Fibroblast of lung (primary cell): ENCODE measurements around the gene OXSR1. TPM values are rescaled to one million over a fixed set of nuclear protein-coding genes. Genes with fewer than 3 reads are reported as not detected.

ENCODE experiments used
- DNase-seq, 2 donors: peaks; one replicate each; pipeline versions ENCODE4 v3.0.0 to v3.0.0-alpha.2; 2010; ENCODE audit warnings: low read depth in 2 of 2
- H2AFZ ChIP-seq: 2 replicates; pipeline ENCODE4 v1.5.1; 2012; ENCODE audit warnings: low read length, control low read depth, inconsistent platforms
- H3K27ac ChIP-seq: 2 replicates; pipeline ENCODE4 v1.5.1; 2011; ENCODE audit warnings: low read length, control low read depth; ENCODE audit not compliant: insufficient read depth
- H3K27me3 ChIP-seq: 2 replicates; pipeline ENCODE4 v1.5.1; 2011; ENCODE audit warnings: mild to moderate bottlenecking, low read length; ENCODE audit not compliant: control insufficient read depth, insufficient read depth
- H3K36me3 ChIP-seq: 2 replicates; pipeline ENCODE4 v1.5.1; 2011; ENCODE audit warnings: low read length; ENCODE audit not compliant: control insufficient read depth, insufficient read depth
- H3K4me1 ChIP-seq: 2 replicates; pipeline ENCODE4 v1.5.1; 2011; ENCODE audit warnings: low read length; ENCODE audit not compliant: control insufficient read depth, insufficient read depth; ENCODE audit errors: extremely low read depth
- H3K4me2 ChIP-seq: 2 replicates; pipeline ENCODE4 v1.5.1; 2011; ENCODE audit warnings: low read length, control low read depth; ENCODE audit not compliant: insufficient read depth; ENCODE audit errors: extremely low read depth
- H3K4me3 ChIP-seq, 4 experiments: fragments of 200-600 bp in 1 of 4; sonication (generic) in 1 of 4; replicated peaks in 1 of 4; 2 replicates each; pipeline ENCODE4 v1.5.1; 2011 to 2016; ENCODE audit warnings: low read length in 4 of 4, low read depth in 3 of 4, mild to moderate bottlenecking in 3 of 4, control low read depth in 2 of 4, inconsistent platforms in 1 of 4, mixed read lengths in 1 of 4; ENCODE audit not compliant: insufficient read depth in 1 of 4; ENCODE audit errors: control extremely low read depth in 1 of 4
- H3K79me2 ChIP-seq: 2 replicates; pipeline ENCODE4 v1.5.1; 2012; ENCODE audit warnings: mild to moderate bottlenecking, low read length, inconsistent platforms; ENCODE audit not compliant: control insufficient read depth, insufficient read depth
- H3K9ac ChIP-seq: 2 replicates; pipeline ENCODE4 v1.5.1; 2011; ENCODE audit warnings: mild to moderate bottlenecking, low read length, control low read depth; ENCODE audit not compliant: insufficient read depth
- H3K9me3 ChIP-seq: 2 replicates; pipeline ENCODE4 v1.5.1; 2012; ENCODE audit warnings: low read depth, low read length; ENCODE audit not compliant: control insufficient read depth, insufficient read depth
- H4K20me1 ChIP-seq: 2 replicates; pipeline ENCODE4 v1.5.1; 2011; ENCODE audit warnings: low read length; ENCODE audit not compliant: control insufficient read depth, insufficient read depth; ENCODE audit errors: extremely low read depth
- EZH2 ChIP-seq: IDR thresholded peaks from 2 replicates; pipeline ENCODE4 v1.5.1; 2012; ENCODE audit warnings: low read length, control low read depth, mild to moderate bottlenecking; ENCODE audit errors: missing control alignments
- polyA plus RNA-seq, 2 donors: library from polyadenylated mRNA; depleted of rRNA in 1 of 2; stranded (reverse) in 1 of 2; unstranded in 1 of 2; fragments of >200 nt; gene quantifications; 2 replicates each; pipeline ENCODE4 v1.2.1, GENCODE V29; 2011 to 2012; ENCODE audit warnings: missing spikeins in 1 of 2
- total RNA-seq: library from RNA; depleted of rRNA; stranded (reverse); fragments of >200 nt; gene quantifications from 2 replicates; pipeline ENCODE4 v1.2.1, GENCODE V29; 2014
- TF ChIP-seq, protein P1 (sequence below), 2 donors: IDR thresholded peaks in 1 of 2; conservative IDR thresholded peaks in 1 of 2; 1 replicate in 1 of 2; 2 replicates in 1 of 2; pipeline ENCODE4 v1.5.1; 2011 to 2012; ENCODE audit warnings: low read length in 2 of 2, control low read depth in 1 of 2, inconsistent platforms in 1 of 2, low read depth in 1 of 2, mild to moderate bottlenecking in 1 of 2

OXSR1 gene
- total and polyA plus RNA-seq, 2 donors (not counting 1 experiment from before 2014, with no cell fraction given): 32.7 to 45.2 TPM

GRCh38 chr3:38127611-38128302 is 37.6 kb upstream of the OXSR1 start:
- H3K4me2 ChIP-seq: no peak overlapping the region
- H3K36me3 ChIP-seq: peaks cover 21% of the 10 kb centered on the region
- no peak overlapping the region for H3K4me3 ChIP-seq
- H3K27ac ChIP-seq: no peak overlapping the region
- H3K9ac ChIP-seq: no peak overlapping the region
- H2AFZ ChIP-seq: no peak overlapping the region
- no peaks in the 10 kb centered on the region for H4K20me1 ChIP-seq
- no peaks in the 10 kb centered on the region for H3K4me1 ChIP-seq
- DNase-seq: no peak
- TF ChIP-seq, protein P1, sequence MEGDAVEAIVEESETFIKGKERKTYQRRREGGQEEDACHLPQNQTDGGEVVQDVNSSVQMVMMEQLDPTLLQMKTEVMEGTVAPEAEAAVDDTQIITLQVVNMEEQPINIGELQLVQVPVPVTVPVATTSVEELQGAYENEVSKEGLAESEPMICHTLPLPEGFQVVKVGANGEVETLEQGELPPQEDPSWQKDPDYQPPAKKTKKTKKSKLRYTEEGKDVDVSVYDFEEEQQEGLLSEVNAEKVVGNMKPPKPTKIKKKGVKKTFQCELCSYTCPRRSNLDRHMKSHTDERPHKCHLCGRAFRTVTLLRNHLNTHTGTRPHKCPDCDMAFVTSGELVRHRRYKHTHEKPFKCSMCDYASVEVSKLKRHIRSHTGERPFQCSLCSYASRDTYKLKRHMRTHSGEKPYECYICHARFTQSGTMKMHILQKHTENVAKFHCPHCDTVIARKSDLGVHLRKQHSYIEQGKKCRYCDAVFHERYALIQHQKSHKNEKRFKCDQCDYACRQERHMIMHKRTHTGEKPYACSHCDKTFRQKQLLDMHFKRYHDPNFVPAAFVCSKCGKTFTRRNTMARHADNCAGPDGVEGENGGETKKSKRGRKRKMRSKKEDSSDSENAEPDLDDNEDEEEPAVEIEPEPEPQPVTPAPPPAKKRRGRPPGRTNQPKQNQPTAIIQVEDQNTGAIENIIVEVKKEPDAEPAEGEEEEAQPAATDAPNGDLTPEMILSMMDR (conservative IDR thresholded peaks at IDR 0.05 in 1 of 2, IDR thresholded peaks at IDR 0.05 in 1 of 2; ENCODE audit: low read depth in 1 of 2, low read length in 2 of 2): no peak
- no peak for TF ChIP-seq EZH2
- no peaks in the 10 kb centered on the region for H3K9me3 ChIP-seq
- no peaks in the 10 kb centered on the region for H3K27me3 ChIP-seq
- H3K79me2 ChIP-seq: no peaks in the 10 kb centered on the region

GRCh38 chr3:38128303-38128655 is 37.1 kb upstream of the OXSR1 start:
- no peaks in the 10 kb centered on the region for H4K20me1 ChIP-seq

GRCh38 chr3:38129058-38129457 is 36.3 kb upstream of the OXSR1 start:
- H3K79me2 ChIP-seq: no peaks in the 10 kb centered on the region
- no peaks in the 10 kb centered on the region for H3K9me3 ChIP-seq
- H3K4me2 ChIP-seq: no peak overlapping the region
- no peaks in the 10 kb centered on the region for H3K4me1 ChIP-seq
- H3K27ac ChIP-seq: no peak overlapping the region
- no peak overlapping the region for H2AFZ ChIP-seq
- no peaks in the 10 kb centered on the region for H3K27me3 ChIP-seq
- no peak overlapping the region for H3K4me3 ChIP-seq
- H4K20me1 ChIP-seq: no peaks in the 10 kb centered on the region
- no peak for DNase-seq
- TF ChIP-seq EZH2: no peak
- TF ChIP-seq, protein P1 (conservative IDR thresholded peaks at IDR 0.05 in 1 of 2, IDR thresholded peaks at IDR 0.05 in 1 of 2; ENCODE audit: low read depth in 1 of 2, low read length in 2 of 2): no peak
- H3K36me3 ChIP-seq: peaks cover 20% of the 10 kb centered on the region
- no peak overlapping the region for H3K9ac ChIP-seq

More at GRCh38 chr3:38128303-38128655, 37.1 kb upstream of the OXSR1 start:
- DNase-seq: no peak
- H3K4me1 ChIP-seq: no peaks in the 10 kb centered on the region
- H3K79me2 ChIP-seq: no peaks in the 10 kb centered on the region
- no peak overlapping the region for H3K27ac ChIP-seq
- no peak overlapping the region for H3K4me2 ChIP-seq
- H3K36me3 ChIP-seq: peaks cover 20% of the 10 kb centered on the region
- no peaks in the 10 kb centered on the region for H3K27me3 ChIP-seq
- TF ChIP-seq EZH2: no peak
- TF ChIP-seq, protein P1 (conservative IDR thresholded peaks at IDR 0.05 in 1 of 2, IDR thresholded peaks at IDR 0.05 in 1 of 2; ENCODE audit: low read depth in 1 of 2, low read length in 2 of 2): no peak
- no peak overlapping the region for H2AFZ ChIP-seq
- no peak overlapping the region for H3K9ac ChIP-seq
- H3K9me3 ChIP-seq: no peaks in the 10 kb centered on the region
- no peak overlapping the region for H3K4me3 ChIP-seq
